WI38 (cell line): ENCODE results near the gene PEX14.

Source experiments
- H3K4me3 ChIP-seq: 2 replicates; pipeline ENCODE4 v1.5.1; 2011; ENCODE audit warnings: low read depth, mild to moderate bottlenecking, control low read depth, low read length
- CTCF ChIP-seq: IDR thresholded peaks from 2 replicates; pipeline ENCODE4 v1.5.1; 2012; ENCODE audit warnings: low read depth, mild to moderate bottlenecking, control low read depth, low read length

Gene PEX14

GRCh38 chr1:10515301-10515975, 40.7 kb downstream of the PEX14 start:
- H3K4me3 ChIP-seq = no peak overlapping the region

GRCh38 chr1:10515976-10516750, 41.4 kb downstream of the PEX14 start:
- no peak for TF ChIP-seq CTCF
- no peak overlapping the region for H3K4me3 ChIP-seq

More at GRCh38 chr1:10515301-10515975, 40.7 kb downstream of the PEX14 start:
- no peak for TF ChIP-seq CTCF

- TF ChIP-seq CTCF = no peak
- no peak overlapping the region for H3K4me3 ChIP-seq
These were observed 42.4 kb downstream of the PEX14 start for GRCh38 chr1:10516925-10517676.

- no peak for TF ChIP-seq CTCF
These were observed 42.9 kb downstream of the PEX14 start for GRCh38 chr1:10517677-10517982.

GRCh38 chr1:10519016-10519417, 44.3 kb downstream of the PEX14 start:
- no peak overlapping the region for H3K4me3 ChIP-seq

More at GRCh38 chr1:10517677-10517982, 42.9 kb downstream of the PEX14 start:
- no peak overlapping the region for H3K4me3 ChIP-seq

GRCh38 chr1:10520497-10520896, 45.7 kb downstream of the PEX14 start:
- TF ChIP-seq CTCF = no peak
- H3K4me3 ChIP-seq = no peak overlapping the region

More at GRCh38 chr1:10519016-10519417, 44.3 kb downstream of the PEX14 start:
- no peak for TF ChIP-seq CTCF
